NB4 (cell line): Measurements from ENCODE around the gene JSRP1.

Experiments
- CTCF ChIP-seq: IDR thresholded peaks from one replicate; pipeline ENCODE4 v1.5.1; 2012; ENCODE audit warnings: low read depth, low read length
- MAX ChIP-seq: IDR thresholded peaks from 2 replicates; pipeline ENCODE4 v1.6.1; 2011; ENCODE audit warnings: low read depth, low read length
- MYC ChIP-seq: IDR thresholded peaks from 2 replicates; pipeline ENCODE4 v1.6.1; 2011; ENCODE audit warnings: low read depth, low read length
- POLR2A ChIP-seq: IDR thresholded peaks from 2 replicates; pipeline ENCODE4 v1.6.1; 2011; ENCODE audit warnings: mild to moderate bottlenecking; ENCODE audit not compliant: insufficient read length; ENCODE audit errors: extremely low read depth

GRCh38 chr19:2261438-2262172 lies 5.4 kb upstream of the JSRP1 start:
- TF ChIP-seq CTCF, result peak; percentile 64
- TF ChIP-seq MAX, result no peak
- TF ChIP-seq POLR2A, result no peak
- TF ChIP-seq MYC, result no peak
